GM18505 (cell line): Measurements from ENCODE around the gene HTATIP2.

Experiments
- ATAC-seq: cut with Tn5 transposase; IDR thresholded peaks from one replicate; pipeline ENCODE4 v1.9.1; 2021; ENCODE audit not compliant: unreplicated experiment
- POLR2A ChIP-seq: IDR thresholded peaks from 4 replicates; pipeline ENCODE4 v1.6.1; 2011; ENCODE audit warnings: borderline replicate concordance; ENCODE audit not compliant: insufficient read depth, insufficient read length; ENCODE audit errors: extremely low read depth

Gene HTATIP2

GRCh38 chr11:20387261-20388095 lies 24.0 kb downstream of the HTATIP2 start, which contains the start of gene PRMT3:
TSS of gene PRMT3 (plus strand) at chr11:20387716. CDS start at chr11:20387747, 31 bp downstream.
- ATAC-seq, result peak; percentile 87
- peak; percentile 91 for TF ChIP-seq POLR2A

DNA sequence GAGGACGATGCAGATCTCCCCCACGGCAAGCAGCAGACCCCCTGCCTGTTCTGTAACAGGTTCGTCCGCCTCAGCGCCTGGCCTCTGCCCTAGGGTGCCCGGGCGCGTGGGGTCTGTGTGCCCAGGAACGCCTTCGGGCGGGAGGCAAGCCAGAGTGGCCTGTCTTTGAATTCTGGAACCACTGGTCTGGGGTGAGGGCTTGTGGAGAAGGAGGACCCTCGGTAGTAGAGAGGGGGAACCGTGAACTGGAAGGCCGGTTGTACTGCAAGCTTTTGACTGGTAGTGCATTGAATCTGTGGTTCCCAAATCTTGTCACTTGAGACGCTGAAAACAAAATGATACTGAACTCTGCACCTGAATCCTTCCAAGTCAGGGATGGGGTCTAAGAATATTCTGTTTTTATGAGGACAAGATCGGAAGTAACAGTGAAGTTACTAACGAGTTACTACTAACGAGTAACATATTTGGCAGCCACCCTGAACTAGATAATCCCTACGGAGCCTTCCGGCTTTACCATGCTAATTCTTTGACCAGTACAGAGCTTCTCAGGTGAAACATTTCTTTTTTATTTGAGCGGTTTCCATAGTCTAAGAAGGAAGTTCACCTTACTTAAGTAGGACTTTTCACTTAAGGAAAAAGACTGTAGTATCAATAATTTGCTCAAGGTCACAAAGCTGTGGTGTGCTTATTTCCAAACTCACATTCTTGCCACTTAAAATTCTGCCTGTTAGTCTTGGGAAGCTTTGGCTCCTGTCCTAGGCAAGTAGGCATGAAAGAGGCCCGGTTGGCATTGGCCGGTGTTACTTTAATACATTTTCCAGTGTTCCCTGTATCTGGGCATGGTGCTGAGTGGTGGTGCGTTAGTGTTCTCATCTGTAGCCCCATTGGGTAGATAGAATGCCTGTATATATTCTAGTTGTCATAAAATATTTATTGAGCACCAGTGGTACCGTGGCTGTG lies 24.9 kb downstream of the HTATIP2 start:
- TF ChIP-seq POLR2A, result no peak
- ATAC-seq, result peak; percentile 11

- ATAC-seq, result peak; percentile 76
- no peak for TF ChIP-seq POLR2A
These were observed 33.8 kb downstream of the HTATIP2 start for GRCh38 chr11:20397281-20397680.

GRCh38 chr11:20399498-20399897 lies 36.0 kb downstream of the HTATIP2 start:
- ATAC-seq, result no peak
- no peak for TF ChIP-seq POLR2A

- no peak for TF ChIP-seq POLR2A
- ATAC-seq, result no peak
These were observed 39.5 kb downstream of the HTATIP2 start for GRCh38 chr11:20403059-20403458.

DNA sequence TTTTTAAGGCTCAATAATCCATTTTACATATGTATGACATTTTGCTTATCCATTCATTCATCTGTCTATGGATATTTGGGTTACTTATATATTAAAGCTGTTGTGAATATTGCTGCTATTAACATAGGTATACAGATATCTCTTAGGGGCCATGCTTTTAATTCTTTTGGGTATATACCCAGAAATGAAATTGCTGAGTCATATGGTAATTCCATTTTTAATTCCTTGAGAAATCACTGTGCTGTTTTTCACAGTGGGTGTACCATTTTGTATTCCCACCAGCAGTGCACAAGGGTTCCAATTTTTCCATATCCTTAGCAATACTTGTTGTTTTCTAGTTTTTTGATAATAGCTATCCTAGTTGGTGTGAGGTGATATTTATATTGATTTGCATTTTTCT lies 43.0 kb downstream of the HTATIP2 start:
- TF ChIP-seq POLR2A, result no peak
- no peak for ATAC-seq

DNA sequence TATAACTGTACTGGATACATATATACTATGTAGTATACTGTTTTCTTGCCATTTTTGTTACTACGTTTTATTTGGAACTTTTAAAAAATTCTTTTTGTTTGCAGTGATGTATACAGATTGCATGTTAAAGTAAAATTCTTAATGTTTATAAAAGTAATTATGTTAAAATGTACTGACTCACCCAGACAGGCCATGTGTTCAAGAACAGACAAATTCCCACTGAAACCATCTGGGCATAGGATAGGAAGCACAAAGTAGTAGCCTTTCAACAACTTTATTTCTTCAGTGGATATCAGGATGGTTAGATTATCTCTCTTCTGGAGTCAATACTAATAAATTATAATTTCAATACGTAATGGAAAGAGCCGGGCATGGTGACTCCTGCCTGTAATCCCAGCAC lies 43.8 kb downstream of the HTATIP2 start:
- TF ChIP-seq POLR2A, result no peak
- no peak for ATAC-seq

DNA sequence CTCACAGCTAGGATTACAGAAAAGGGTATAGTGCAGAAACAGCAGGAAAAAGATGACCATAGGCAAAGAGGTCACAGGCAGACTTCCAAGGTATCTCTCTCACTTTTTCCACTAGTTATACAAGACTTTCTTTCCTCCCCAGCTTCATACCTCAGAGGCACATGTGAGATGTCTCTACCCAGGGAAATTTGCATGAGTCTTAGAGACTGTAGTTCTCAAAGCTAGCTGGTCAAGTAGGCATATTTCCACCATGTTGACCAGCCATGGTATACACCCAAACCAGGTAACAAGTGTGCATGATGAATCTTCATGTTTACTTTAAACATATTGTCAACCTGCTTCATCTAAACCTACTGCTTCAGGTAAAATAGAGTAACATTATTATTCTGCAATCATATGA lies 51.9 kb downstream of the HTATIP2 start:
- ATAC-seq, result no peak
- TF ChIP-seq POLR2A, result no peak

- no peak for TF ChIP-seq POLR2A
- ATAC-seq, result no peak
These were observed 54.3 kb downstream of the HTATIP2 start for GRCh38 chr11:20417771-20418170.

DNA sequence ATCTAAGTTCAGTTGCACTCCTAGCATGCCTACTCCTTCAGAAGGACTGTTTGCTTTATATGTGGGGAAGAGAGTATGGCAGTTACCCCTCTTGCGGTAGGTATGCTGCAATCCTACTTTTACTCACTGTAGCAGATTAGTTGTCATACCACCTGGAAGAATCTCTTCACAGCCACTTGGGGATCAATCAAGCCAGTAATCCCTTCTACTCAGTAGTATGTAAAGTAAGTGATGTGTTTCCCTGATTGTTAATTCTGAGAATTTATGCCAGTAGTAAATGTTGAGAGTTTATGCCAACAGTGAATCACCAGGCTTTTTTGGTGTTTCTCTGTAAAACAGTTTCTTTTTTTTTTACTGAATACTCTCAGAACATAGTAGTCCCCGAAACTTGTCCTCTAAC lies 58.4 kb downstream of the HTATIP2 start:
- ATAC-seq, result no peak
- no peak for TF ChIP-seq POLR2A

GRCh38 chr11:20429216-20429615 lies 65.7 kb downstream of the HTATIP2 start:
- ATAC-seq, result no peak
- TF ChIP-seq POLR2A, result no peak
